Measurements from ENCODE around the gene EXOC4. TPM values are rescaled to one million over a fixed set of nuclear protein-coding genes. Genes with fewer than 3 reads are reported as not detected.

Gene EXOC4
- total RNA-seq, 1 experiment from 2014 or later, result 75.8 TPM

DNA sequence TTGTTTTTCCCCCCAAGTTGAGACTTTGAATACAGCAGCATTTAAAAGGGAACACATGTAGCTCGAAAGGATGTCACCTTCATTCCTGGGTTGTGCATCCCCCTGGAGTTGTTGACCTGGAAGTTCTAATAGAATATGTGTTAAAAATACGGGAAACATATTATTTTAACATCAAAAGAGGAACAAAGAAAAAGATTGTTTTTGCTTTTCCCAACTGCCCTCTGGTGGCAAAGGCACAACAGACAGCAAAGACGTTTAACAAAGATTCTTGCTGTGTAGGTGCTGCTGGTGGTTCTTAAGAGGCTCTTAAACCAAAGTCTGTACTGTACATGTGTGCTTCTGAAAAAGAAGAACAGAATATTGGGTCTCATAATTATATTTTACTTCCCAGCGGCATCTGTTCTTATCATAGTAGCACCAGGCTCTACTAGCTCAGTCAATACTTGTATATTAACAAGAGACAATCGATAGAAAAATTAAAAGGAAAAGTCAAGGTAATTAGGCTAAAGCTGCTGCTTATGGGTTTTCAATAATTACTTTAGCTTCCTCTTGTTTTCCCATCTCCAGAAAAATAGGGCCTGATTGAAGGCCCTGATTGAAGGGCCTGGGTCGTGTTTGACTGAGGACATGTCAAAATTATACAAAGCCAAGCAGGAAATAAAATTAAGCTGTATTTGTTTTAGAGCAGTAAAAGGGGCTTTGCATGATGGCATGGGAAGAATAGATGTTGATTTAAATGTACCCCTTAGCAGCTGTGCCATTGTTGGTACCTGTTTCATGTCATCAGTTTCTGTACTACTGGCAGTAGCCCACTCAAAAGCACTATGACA is 490.0 kb downstream of the EXOC4 start:
- no peak overlapping the region for H2BK20ac ChIP-seq (ENCODE audit: low read depth, low read length, poor library complexity, severe bottlenecking)
- H2AK5ac ChIP-seq (ENCODE audit: insufficient read length, low read length), result no peak overlapping the region
- no peaks in the 10 kb centered on the region for H4K20me1 ChIP-seq (ENCODE audit: control insufficient read depth, insufficient read depth, insufficient read length)
- WGBS (ENCODE audit: extremely low coverage, insufficient read length, low lambda C conversion rate), result no CpG with 5 or more reads among the region's 6 CpGs
- no peak overlapping the region for H3K23ac ChIP-seq (ENCODE audit: insufficient read length, low read depth, low read length)
- H3K4me1 ChIP-seq (ENCODE audit: insufficient read depth, low read length), result no peaks in the 10 kb centered on the region; the same call in 1 of the 2 replicates
- no peak overlapping the region for H3K9ac ChIP-seq (ENCODE audit: extremely low read depth, insufficient read length, low read length)
- H3K18ac ChIP-seq (ENCODE audit: insufficient read length, low read depth, low read length), result no peak overlapping the region
- H3K79me2 ChIP-seq (ENCODE audit: insufficient read depth, low read length), result no peaks in the 10 kb centered on the region
- H3K79me1 ChIP-seq (ENCODE audit: insufficient read depth, low read depth, low read length, poor library complexity, severe bottlenecking), result no peaks in the 10 kb centered on the region
- Mint-ChIP-seq H3K27ac (no peak overlapping the region; a peak in 1 of 7 replicates), H3K27me3 (ENCODE audit: low read depth) (no peaks in the 10 kb centered on the region), H3K4me1 (peaks cover 16 to 23% of the 10 kb centered on the region in 2 experiments), H3K9me3 (no peaks in the 10 kb centered on the region), H3K4me3 (no peak overlapping the region), H3K36me3 (ENCODE audit: insufficient read depth in 1 of 3, low read depth in 3 of 3) (no peaks in the 10 kb centered on the region)
- no peak overlapping the region for H4K5ac ChIP-seq (ENCODE audit: insufficient read length, low read depth, low read length)
- no peaks in the 10 kb centered on the region for H3K23me2 ChIP-seq (ENCODE audit: insufficient read length, low read depth, low read length, poor library complexity, severe bottlenecking)
- no peak overlapping the region for H3K27ac ChIP-seq (ENCODE audit: insufficient read length, low read depth, low read length)
- no peak overlapping the region for H3K56ac ChIP-seq (ENCODE audit: insufficient read length, low read depth, low read length)
- H3K4me2 ChIP-seq (ENCODE audit: insufficient read depth, insufficient read length, low read length), result no peak overlapping the region
- no peak overlapping the region for H4K91ac ChIP-seq (ENCODE audit: insufficient read length, low read depth, low read length)
- H2BK120ac ChIP-seq (ENCODE audit: low read depth, low read length, poor library complexity, severe bottlenecking), result no peak overlapping the region
- no peak overlapping the region for H3T11ph ChIP-seq (ENCODE audit: low read length)
- TF ChIP-seq, protein P1, sequence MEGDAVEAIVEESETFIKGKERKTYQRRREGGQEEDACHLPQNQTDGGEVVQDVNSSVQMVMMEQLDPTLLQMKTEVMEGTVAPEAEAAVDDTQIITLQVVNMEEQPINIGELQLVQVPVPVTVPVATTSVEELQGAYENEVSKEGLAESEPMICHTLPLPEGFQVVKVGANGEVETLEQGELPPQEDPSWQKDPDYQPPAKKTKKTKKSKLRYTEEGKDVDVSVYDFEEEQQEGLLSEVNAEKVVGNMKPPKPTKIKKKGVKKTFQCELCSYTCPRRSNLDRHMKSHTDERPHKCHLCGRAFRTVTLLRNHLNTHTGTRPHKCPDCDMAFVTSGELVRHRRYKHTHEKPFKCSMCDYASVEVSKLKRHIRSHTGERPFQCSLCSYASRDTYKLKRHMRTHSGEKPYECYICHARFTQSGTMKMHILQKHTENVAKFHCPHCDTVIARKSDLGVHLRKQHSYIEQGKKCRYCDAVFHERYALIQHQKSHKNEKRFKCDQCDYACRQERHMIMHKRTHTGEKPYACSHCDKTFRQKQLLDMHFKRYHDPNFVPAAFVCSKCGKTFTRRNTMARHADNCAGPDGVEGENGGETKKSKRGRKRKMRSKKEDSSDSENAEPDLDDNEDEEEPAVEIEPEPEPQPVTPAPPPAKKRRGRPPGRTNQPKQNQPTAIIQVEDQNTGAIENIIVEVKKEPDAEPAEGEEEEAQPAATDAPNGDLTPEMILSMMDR (conservative IDR thresholded peaks at IDR 0.05), result peak; percentile 69
- H2AFZ ChIP-seq (ENCODE audit: low read length), result no peak overlapping the region
- no peaks in the 10 kb centered on the region for H3K9me3 ChIP-seq (ENCODE audit: control insufficient read depth, low read depth, low read length)
- no peak overlapping the region for H4K8ac ChIP-seq (replicated peaks; ENCODE audit: insufficient read length, low read depth, low read length)
- H3K14ac ChIP-seq (ENCODE audit: insufficient read depth, low read length), result no peak overlapping the region
- H2BK5ac ChIP-seq (ENCODE audit: insufficient read length, low read length), result no peak overlapping the region
- H3K27me3 ChIP-seq (ENCODE audit: insufficient read depth, low read length), result no peaks in the 10 kb centered on the region
- no peak overlapping the region for H2BK12ac ChIP-seq (ENCODE audit: insufficient read length, low read depth, low read length)
- no peak for DNase-seq
- no peak overlapping the region for H2BK15ac ChIP-seq (ENCODE audit: low read depth, low read length)
- H3K4ac ChIP-seq (ENCODE audit: low read depth, low read length), result no peak overlapping the region
